ENCODE data around the gene AGPAT3.
"Not testable (repeated sequence)": the region's sequence is repeated elsewhere in the genome, so short reads cannot be mapped to it uniquely, and the experiment has no call there.

The AGPAT3 gene

GRCh38 chr21:43864962-43865539 is at the start of gene AGPAT3:
Gene AGPAT3 (plus strand): TSS chr21:43865223. CDS start chr21:43959682, 94,459 bp downstream.
- peak; percentile 3 for DNase-seq

GRCh38 chr21:43815991-43816390 is 49.0 kb upstream of the AGPAT3 start:
- no peak for DNase-seq

GRCh38 chr21:43816611-43817071 is 48.4 kb upstream of the AGPAT3 start:
- DNase-seq: no peak

- DNase-seq: no peak
These were observed 47.6 kb upstream of the AGPAT3 start for GRCh38 chr21:43817157-43818086.

- no peak for DNase-seq
These were observed 46.3 kb upstream of the AGPAT3 start for GRCh38 chr21:43818685-43819084.

- DNase-seq: no peak
These were observed 45.3 kb upstream of the AGPAT3 start for GRCh38 chr21:43819511-43820405.

GRCh38 chr21:43820466-43820865 is 44.6 kb upstream of the AGPAT3 start:
- no peak for DNase-seq

GRCh38 chr21:43822166-43822565 is 42.9 kb upstream of the AGPAT3 start:
- DNase-seq: not testable (repeated sequence)

GRCh38 chr21:43822741-43823140 is 42.3 kb upstream of the AGPAT3 start:
- DNase-seq: not testable (repeated sequence)

- DNase-seq: no peak
These were observed 40.4 kb upstream of the AGPAT3 start for GRCh38 chr21:43824333-43825241.

- no peak for DNase-seq
These were observed 39.6 kb upstream of the AGPAT3 start for GRCh38 chr21:43825242-43825935.

- DNase-seq: no peak
These were observed 38.9 kb upstream of the AGPAT3 start for GRCh38 chr21:43825936-43826622.

GRCh38 chr21:43826623-43826974 is 38.4 kb upstream of the AGPAT3 start:
- DNase-seq: no peak

- no peak for DNase-seq
These were observed 37.9 kb upstream of the AGPAT3 start for GRCh38 chr21:43827015-43827611.

- DNase-seq: no peak
These were observed 35.9 kb upstream of the AGPAT3 start for GRCh38 chr21:43829161-43829560.

GRCh38 chr21:43829575-43830119 is 35.4 kb upstream of the AGPAT3 start:
- DNase-seq: no peak

GRCh38 chr21:43832158-43832550 is 32.9 kb upstream of the AGPAT3 start:
- no peak for DNase-seq

- DNase-seq: no peak
These were observed 32.4 kb upstream of the AGPAT3 start for GRCh38 chr21:43832648-43833047.

- no peak for DNase-seq
These were observed 30.7 kb upstream of the AGPAT3 start for GRCh38 chr21:43834146-43834905.
